Measurements from ENCODE around the gene GBX2.
A peak's percentile ranks its signal among the peaks of the same experiment; 100 is the strongest.

GBX2 gene

DNA sequence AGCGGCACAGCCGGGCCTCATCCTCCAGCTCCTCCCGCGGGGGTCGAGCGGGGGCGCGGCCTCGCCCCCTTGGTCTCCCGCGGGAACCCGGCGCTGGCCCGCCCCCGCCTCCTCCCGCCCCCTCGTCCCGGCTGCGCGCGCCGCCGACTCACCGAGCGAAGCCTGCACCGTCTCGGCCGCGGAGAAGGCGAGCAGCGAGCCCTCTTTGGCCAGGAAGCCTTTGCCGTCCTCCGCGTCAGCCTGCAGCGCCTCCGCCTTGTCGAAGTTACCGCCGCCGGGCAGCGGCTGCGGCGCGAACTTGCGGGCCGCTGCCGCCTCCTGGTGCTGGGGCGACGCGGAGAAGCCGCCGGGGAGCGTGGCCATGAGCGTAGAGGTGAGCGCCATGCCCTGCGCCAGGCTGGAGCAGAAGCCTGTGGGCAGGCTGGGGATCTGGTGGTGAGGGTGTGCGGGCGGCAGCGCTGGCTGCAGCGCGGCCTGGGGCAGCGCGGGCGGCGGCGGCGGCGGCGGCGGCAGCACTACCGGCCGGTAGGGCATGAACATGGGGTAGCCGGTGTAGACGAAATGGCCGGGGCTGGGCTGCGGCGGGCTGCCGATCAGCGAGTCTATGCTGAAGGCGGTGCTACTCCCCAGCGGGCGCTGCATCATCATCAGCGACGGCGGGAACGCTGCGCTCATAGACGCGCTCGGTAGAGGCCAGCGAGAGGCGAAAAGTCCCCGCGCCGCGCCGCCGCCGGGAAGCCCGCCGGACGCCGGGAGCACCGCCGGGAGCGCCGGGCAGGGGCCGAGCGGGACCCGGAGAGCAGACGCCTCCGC, 683 bp downstream of the GBX2 start:
- DNase-seq: no peak

DNA sequence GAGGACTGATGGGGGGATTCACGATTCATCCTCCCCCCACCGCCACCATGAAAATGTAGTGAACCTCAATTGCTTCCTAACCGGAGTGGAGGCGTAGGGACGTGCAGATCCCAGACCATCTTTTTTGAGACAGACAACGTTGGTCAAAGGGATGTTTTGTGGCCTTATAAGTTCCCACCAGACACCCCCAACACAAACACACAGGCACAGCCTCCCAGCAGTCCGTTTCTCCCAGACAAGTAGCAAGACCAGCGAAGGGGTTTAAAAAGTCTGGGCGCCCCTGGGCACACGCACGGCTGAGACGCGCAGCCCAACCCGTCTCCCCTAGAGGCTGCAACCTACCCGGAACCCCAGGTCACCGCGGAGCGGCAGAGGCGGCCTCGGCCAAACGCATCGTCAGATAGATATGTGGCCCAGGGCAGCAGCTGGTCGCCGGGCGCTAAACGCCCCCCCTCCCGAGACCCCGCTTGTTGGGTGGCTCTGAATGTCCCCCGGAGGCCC, 1.3 kb downstream of the GBX2 start:
- no peak for DNase-seq

- DNase-seq: no peak
These were observed 2.1 kb downstream of the GBX2 start for GRCh38 chr2:236165842-236166795.

DNA sequence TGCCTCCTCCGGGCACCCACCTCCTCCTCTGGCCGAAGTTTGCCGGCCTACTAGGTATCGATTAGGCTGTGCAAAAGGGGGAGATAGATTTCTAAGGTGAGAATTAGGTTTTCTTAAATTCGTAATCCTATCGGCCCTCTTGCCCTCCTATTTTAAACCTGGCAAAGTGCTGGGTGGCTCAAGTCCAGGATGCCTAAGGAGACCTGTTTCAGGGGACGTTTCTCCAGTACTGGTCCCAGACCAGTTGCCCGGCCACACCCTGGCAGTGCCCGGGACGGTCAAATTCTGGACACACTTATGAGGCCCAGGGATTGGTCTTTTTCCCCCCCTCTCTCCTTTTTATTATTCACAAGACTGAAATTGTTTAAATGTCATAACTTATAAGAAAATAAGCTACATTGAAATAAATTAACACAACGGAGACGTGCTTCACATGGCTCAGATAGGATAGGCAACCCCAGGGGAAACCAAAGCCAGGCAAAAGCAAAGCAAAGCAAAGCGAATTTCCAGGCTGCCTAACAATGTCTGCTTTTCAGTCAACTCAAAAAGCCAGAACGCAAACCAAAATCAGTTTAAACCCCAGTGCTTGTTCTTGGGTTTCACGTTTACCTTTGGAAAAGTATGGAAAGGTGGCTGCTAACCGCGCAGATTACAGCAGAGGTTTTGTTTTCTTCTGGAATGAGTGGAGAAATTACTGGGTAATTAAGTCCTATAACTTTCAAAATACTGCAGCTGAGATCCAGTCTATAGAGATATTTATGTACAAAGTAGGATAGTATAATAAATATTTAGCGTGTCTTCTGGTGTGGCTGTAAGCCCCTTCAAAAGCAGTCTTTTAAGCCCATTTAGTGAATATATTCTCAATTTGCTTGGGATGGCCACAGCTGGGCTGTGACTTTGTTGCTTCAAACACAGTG, 3.0 kb downstream of the GBX2 start:
- DNase-seq: no peak

DNA sequence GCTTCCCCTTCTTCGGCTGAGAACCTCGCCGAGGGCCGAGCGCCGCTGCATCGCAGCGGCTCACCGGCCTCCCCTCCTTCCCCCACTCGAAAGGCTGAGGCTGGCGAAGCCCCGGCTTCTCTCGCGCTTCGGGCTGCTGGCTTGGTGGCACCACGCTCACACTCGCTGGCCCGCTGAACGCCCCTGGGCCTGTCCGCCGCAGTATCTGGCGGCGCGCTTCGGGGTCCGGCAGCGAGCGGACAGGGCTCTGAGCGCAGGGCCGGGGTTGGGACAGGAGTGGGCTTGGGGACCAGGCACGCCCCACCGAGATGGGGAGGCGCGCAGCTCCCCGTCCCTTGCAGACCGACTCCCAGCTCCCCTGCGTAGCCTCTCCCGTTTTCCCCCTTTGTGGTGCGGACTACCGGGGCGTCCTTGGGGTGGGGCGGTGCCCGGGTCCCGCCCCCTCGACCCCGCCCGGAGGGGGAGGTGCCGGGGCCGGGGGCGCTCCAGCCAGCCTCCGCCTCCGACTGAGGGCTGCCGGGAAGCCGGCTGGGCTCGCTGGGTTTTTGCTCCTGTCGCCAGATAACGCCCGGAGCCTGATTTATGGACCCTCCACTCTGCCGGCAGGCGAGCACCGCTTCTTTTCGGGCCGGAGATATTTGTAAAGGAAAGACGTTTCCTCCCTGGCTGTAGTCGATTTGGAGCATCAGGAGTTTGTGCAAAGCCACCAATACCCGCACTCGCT, 3.8 kb downstream of the GBX2 start:
- no peak for DNase-seq

DNA sequence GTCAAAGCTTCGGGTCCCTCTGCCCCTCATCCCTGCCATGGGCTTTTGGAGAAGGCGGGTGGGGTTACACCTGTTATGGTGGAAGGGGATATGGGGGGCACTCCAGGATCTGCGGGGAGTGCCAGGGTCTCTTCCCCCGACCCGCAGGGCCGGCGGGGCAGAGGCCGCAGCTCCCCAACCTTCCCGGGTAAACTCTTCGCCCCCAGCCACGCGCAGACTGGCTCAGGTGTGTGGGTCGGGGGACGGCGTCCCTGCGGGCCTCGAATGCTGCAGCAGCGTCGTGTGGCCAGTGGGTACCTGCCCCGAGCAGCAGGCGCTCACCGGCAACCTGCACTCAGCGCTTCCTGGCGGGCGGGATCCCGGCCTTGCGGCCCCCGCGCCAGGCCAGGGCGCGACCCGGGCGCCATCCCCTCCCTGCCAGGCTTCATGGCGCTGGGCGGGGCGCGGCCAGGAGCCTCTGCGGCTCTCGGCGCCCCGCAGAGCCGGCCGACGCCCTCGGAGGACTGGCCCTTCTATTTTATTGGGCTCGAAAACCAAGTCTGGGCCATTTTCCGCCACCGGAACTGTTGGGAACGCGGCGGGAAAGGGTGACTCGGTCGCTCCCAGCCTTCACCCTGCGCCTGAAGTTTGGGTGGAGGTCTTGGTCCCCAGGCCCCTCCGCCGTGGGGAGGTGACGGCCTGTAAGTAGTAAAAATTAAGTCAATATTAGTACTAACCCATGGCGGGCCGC, 4.5 kb downstream of the GBX2 start:
- DNase-seq: no peak

DNA sequence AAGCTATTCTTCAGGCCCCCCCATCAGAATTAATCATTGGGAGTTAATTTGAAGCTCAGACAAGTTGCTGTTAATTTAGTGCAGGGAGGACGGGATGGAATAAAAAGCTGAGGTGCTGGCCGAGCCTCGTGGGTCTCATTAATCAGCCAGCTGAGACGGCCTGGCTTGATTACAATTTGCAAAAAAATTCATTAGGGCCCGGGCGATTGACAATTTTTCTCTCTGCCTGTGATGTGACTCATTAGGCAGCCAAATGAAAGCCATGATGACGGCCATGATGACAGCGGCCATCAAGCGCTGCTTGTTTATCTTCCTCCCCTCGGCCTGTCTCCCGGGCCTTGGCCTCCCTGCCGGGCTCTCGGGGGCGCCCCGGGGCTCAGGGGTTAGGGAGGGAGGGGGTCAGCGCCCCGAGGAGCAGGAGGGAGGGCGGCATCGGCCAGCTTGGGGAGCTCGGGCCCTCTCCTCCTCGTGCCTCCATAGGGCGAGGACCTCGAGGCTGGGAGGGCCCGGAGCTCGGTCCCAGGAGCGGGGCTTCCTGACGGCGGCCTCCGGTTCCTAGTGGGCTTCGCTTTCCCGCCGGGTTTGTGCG, 5.2 kb downstream of the GBX2 start:
- DNase-seq: no peak

DNA sequence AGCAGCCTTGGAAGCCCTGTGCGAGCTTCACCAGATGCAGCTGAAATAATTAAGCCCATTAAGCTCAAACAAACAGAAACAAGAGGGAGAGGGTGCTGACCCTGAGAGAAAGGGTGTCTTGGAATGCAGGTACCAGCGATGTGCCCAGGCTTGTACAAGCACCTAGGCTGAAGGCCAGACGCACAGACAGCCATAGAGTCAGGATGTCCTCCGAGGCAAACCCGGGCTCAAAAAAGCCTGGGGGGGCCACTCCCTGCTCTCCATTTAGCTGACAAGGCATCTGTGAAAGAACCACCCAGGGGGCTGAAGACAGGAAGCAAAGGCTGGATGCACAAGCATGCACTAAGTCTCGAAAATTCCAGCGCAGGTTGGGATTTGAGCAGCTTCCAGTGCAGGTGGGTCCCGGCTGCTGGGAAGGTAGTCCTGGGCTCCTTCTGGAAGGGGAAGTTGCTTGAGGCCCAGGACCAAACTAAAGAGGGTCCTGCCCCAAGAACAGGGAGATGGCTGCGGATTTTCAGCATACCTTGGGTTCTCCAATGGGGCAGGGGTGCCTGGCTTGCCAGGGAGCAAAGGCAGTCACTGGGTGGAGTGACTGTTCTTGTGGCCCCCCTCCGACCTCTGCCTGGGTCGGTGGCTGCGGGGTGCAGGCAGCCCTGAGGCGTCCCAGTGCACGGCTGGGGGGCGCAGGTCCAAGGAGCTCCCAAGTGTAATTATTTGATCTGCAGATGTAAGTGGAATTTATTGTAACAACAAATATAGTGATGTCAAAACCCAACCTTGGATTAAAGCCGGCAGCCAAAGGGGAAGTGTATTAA, 5.9 kb downstream of the GBX2 start:
- DNase-seq: no peak

DNA sequence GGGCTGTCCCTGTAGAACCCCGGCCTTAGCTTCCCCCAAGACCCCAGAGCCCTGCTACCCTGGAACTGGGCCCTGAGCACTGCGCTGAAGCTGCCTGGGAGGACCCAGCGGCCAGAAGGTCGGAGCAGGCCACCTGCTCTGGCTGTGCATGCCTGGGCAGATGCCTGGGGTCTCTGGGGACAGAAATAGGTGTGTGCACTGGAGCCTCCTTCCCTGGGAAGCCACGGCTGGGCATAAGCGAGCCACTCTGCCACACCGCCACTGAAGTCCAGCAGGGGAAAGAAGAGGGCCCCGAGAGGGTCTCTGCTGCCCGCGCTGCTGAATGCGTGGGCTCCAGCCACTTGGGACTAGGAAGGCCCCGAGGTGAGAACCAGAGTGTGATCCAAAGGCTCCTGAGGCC, 6.7 kb downstream of the GBX2 start:
- no peak for DNase-seq

- DNase-seq: no peak
These were observed 7.1 kb downstream of the GBX2 start for GRCh38 chr2:236161082-236161462.

- no peak for DNase-seq
These were observed 7.7 kb downstream of the GBX2 start for GRCh38 chr2:236160366-236161081.

DNA sequence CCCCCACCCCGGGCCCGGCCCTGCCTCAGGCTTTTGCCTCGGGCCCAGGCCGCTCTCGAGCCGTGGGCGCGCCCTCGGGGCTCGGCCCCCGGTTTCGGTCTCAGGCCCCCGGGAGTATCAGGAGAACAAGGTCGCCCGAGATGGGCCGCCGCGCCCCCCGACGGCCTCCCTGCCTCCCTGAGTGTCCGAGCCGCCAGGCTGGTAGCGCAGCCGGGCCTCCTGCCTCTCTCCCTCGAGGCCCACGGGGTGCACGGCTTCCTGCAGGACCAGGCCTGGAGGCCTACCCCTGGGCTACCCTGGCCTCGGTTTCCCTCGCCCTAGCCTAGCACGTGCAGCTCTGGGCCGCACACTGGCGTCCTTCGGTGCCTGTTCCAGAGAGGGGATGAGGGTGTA, 8.4 kb downstream of the GBX2 start:
- DNase-seq: no peak

GRCh38 chr2:236158969-236159777, 9.0 kb downstream of the GBX2 start:
- no peak for DNase-seq

GRCh38 chr2:236157815-236158498, 10.2 kb downstream of the GBX2 start:
- no peak for DNase-seq

GRCh38 chr2:236157366-236157765, 10.8 kb downstream of the GBX2 start:
- DNase-seq: no peak

GRCh38 chr2:236156860-236157194, 11.4 kb downstream of the GBX2 start:
- peak; percentile 8 for DNase-seq

- no peak for DNase-seq
These were observed 11.9 kb downstream of the GBX2 start for GRCh38 chr2:236156095-236156859.

Measured in CD4-positive, alpha-beta T cell treated with Interleukin-15 for 1 hour (primary cell).